DMS 273 (cell line): ENCODE data around the gene HSP90AB1.

ENCODE experiments used
- DNase-seq: peaks from one replicate; lab custom pipeline; 2025; ENCODE audit not compliant: unreplicated experiment; lab: John Stamatoyannopoulos, UW

The HSP90AB1 gene

DNA sequence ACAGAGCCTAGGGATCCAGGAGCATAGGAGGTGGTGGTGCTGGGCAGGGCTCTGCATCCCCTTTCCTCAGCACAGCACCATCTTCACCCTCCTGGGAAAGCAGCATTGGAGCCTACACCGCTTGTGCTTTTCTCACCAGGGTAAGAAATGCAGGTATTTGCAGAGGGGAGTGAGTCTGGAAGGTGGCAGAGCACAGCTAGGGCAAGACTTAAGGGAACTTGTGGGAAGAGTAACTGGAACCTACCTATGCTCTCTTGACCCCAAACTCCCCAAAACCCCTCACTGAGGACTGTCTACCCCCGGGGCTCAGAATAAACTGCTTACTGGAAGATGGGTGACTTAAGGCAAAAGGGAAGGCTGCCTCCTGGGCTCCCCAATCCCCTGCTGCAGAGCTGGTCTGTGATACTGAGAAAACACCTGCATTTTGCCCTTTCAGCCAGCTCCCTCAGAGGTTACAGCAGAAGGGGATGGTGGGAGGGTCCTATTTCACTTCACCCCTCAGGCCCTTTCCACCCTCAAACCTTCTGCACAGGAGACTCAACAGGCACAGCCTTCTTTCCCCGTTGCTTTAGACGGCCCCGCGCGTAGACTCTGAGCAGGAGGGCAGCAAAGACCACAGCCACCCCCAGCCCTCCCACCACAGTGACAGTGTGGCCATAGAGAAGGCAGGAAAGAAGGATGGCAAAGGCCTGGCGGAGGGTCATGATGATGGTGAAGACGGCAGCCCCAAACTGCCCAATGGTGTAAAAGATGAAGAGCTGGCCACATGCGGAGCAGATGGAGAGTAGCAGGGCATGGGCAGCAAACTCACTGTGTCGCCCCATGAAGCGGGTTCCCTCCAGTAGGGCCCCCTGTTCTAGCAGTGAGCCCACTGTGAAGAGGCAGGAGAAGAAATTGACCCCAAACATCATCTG, 7.5 kb downstream of the HSP90AB1 start:
- no peak for DNase-seq

DNA sequence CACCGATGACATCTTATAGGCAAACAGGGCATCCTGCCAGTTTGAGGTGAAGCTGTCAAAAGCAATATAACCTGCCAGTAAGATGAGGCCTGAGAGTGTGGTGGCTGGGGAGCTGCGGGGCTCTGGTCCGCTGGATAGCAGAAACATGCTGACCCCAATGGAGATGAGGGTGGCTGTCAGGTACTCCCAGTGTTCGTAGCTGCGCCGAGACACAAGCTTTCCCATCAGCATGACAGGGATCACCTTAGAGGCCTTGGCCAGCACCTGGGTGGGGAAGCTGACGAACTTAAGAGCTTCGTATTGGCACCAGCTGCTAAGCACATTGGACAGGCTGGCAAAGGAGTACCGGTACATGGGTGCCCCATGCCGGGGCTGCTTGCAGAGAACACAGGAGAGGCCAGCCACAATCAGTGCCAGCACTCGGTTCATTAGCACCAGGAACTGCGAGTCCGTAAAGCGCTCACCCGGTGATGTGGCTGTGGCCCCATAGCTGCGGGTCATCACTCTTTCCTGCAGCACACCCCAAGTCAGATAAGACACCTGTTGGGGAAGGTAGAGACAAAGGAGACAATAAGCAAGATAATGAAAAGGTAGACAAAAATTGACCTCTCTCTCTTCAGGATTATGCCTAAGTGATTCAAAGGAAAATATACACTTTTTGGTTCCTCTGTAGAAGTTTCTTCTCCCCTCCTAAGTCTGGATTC, 8.4 kb downstream of the HSP90AB1 start:
- peak; percentile 85 for DNase-seq

DNA sequence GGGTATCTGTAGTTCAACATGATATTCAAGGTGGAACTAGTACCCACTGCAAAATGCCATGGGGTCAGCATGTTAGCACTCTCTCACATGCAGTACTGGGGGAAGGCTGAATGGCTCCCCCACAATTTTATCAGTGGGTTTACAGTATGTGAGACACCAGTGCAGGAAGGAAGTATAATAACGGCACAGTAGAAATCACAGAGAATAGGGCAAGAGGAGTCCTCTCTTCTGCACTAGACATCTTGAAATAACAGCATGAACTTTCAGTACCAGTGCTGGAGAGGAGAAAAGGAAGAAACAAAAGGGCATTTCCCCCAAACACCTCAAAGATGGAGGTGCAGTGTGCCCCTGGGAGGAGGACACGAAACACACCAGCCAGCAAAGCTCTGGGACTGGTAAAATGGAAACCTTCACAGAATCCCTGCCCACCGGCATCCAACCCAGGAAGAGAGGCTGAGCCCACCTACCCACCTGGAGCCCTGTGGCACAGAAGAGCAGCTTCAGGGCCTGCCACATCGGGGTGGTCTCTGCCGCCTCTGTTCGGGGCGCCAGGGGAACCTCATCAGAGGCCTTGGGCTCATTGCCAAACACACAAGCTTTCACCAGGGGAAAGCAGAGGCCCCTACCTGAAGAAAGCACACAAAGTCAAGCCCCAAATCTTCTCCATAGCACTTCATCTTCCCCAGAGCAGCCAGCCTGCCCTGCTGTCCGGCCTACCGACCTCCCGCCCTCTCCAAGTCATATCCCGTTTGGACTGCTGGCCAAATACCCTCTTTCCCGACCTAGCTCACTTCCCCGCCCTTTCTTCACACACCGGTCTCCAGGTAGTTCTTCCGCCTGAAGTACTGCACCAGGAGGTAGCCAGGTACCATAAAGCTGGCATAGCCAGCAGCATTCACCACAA, 9.2 kb downstream of the HSP90AB1 start:
- DNase-seq, result peak; percentile 78

DNA sequence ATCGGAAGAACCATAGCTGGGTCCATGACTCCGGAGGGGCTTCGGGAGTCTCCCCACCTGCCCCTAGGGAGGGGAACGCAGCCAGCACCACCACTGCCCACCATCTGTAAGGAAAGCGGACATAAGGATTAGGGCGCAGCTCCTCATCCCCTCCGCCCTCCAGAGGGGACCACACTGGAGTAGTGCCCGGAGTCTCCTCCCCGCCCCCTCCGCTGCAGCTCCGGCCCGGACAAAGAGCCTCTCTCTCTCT, 9.8 kb downstream of the HSP90AB1 start:
- DNase-seq, result no peak

DNA sequence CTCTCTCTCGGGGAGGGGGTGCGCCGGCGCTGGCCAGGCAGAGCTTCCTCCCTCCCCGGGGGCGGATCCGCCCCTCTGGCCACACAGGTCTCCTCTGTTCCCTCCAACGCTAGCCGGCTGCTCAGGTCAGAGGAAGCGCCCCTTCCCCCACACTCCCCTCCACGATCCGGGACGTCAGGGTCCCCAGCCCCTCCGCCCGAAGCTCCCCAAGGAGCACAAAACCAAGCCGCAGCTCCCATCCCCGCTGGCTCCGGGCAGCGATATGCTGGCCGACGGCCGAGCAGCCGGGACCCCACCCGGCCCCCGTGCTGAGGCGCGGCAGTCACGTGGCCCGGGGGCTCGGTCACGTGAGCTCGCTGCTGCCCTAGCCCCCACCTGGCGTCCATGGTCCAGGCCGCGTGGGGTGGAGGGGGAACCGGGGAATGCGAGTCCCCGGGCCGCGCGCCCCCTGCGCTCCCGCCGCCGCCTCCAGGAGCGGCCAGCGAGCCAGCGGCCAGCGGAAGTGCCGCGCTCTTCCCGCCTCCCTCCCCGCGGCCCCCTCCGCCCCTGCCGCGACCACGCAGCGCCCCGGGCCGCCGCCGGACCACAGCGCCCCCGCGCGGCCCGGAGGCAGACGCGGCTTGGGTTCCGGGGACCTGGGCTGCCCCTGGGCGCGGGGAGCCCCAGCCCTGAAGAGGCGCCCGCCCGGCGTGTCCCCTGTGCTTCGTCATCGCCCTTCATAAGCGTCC, 10.3 kb downstream of the HSP90AB1 start, which contains the start of gene SLC35B2:
SLC35B2 (minus strand) TSS at position 504 of the 728 bp plus-strand sequence; CDS start at position 386, 118 bp downstream.
- DNase-seq, result peak; percentile 93

DNA sequence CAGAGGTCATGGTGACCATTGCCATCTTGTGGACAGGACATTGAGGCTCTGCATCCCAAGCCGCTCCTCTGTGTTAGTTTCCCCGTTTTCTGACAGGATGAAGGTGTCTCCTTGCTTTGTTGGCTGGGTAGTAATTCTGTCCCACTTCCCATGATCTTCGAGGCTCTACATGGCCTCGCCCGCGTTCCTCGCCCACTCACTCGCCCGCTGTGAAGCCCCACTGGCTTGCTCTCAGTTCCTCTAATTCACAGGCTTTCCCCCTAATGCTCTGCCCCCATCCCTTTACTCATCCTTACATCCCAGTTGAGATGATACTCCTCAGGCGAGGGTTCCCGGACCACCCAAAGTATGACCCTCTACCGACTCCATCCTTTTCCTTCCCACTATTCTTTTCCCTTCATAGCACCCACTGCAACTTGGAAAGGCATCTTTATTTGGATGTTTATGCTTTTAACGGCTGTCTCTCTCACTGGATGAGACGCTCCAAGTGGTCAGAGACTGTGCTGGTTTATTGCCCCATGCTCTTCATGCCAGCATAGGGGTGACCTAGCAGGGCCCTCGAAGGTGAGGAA, 10.9 kb downstream of the HSP90AB1 start:
- DNase-seq, result no peak

DNA sequence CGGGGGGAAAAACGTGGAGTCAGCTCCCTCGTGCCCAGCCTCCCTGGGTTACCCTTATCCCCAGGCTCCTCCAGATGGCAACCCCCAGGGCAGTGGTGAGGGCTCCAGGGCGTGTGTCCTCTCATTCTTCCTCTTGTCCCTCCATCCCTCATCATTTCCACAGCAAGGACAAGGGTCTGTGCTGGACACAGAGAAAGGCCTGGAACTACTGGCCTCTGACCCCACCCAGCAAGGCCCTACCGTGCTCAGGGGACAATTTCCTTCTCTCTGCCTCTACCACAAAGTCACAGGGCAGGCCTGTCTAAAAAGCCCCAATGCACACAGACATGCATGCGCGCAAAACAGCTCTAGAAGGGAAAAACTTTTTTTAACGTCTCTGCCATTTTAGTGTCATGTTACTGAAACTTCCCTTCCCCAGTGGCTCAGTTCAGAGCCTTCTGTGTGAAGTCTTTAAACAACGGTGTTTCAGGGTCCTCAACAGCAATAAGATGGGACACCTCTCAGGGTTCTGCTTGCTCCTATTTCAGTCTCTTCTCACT, 11.5 kb downstream of the HSP90AB1 start:
- DNase-seq, result no peak

DNA sequence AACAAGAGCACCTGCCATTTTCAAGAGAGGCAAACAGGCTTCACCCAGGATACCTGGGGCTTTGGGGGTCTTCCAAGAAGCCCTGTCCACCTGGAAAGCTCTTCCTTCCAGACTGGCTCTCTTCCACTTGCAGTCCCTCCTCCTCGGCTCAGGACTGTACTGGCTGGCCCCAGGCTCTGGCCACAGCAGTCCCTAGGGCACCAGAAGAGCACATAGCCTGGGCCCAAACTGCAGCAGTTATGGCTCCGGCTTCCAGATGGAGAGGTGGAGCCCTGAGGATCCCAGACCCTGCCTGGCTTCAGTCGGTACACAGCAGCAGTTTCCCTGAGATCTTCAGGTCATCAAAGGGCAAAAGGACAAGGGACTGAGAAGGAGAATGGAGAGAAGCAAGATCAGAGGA, 12.0 kb downstream of the HSP90AB1 start:
- no peak for DNase-seq

DNA sequence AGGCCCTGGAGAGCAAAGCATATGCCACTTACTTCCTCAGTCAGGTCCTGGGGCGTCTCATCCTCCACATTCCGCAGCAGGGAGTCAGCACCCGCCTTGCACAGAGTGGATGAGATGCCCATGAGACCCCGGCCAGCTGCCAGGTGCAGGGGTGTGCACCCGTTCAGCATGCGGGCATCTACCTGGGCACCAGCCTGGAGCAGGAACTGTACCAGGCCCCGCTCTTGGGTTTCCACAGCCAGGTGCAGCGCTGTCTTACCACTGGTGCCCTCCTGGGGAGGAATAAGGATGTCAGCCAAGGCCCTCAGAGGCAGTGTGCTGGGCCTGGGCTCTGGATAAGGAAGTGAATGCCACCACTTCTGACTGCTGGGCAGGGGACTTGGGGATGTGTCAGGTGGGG, 13.1 kb downstream of the HSP90AB1 start:
- no peak for DNase-seq

DNA sequence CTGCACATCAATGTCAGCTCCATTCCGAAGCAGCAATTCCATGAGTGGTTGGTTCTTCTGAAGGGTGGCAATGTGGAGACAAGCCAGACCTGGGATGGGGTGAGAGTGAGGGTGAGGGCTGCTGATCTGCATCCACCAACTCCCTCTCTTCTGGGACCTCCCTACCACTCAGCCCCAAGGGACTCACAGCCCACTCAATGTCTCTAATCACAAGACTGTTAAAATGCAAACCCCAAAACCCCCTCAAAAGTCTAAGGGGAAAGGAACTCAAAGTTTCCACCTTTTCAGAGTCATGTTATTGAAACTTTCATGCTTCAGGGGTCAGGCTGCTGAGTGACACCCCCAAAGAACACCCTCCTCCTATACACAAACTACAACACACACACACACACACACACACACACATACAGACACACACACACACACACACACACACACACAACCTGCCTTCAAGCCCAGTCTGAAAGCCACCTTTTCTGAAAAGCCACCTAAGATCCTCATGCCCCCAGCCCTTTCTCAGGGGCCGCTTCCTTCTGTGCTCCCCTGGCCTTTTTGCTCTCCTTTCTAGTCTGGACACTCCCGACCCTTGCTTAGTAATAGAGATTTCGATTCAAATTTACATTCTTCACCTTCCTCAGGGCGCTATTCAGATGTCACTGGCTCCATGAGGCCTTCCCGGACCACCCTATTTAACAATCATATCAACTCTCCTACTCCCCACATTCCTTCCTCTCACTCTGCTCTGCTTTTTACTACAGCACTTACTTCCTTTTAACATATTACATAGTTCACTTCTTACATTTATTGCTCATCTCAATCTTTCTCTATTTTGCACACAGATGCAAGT, 13.8 kb downstream of the HSP90AB1 start:
- DNase-seq, result no peak

DNA sequence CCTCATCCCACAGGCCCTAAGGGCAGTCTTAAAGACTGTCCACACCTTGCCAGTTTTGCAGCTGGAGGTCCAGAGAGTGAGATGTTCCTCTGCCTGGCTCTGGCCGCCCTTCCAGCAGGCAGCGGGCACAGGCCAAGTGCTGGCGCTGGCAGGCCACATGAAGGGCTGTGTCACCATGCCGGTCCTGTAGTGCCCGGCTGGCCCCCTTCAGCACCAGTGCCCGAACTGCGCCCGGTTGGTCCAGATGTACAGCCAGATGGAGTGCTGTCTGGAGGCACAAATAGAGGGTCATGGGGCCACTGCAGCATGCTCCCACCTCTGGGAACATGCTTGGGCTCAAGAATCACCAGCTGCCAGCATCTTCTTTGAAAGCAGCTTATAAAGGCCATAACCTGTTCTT, 14.7 kb downstream of the HSP90AB1 start:
- DNase-seq, result peak; percentile 73

DNA sequence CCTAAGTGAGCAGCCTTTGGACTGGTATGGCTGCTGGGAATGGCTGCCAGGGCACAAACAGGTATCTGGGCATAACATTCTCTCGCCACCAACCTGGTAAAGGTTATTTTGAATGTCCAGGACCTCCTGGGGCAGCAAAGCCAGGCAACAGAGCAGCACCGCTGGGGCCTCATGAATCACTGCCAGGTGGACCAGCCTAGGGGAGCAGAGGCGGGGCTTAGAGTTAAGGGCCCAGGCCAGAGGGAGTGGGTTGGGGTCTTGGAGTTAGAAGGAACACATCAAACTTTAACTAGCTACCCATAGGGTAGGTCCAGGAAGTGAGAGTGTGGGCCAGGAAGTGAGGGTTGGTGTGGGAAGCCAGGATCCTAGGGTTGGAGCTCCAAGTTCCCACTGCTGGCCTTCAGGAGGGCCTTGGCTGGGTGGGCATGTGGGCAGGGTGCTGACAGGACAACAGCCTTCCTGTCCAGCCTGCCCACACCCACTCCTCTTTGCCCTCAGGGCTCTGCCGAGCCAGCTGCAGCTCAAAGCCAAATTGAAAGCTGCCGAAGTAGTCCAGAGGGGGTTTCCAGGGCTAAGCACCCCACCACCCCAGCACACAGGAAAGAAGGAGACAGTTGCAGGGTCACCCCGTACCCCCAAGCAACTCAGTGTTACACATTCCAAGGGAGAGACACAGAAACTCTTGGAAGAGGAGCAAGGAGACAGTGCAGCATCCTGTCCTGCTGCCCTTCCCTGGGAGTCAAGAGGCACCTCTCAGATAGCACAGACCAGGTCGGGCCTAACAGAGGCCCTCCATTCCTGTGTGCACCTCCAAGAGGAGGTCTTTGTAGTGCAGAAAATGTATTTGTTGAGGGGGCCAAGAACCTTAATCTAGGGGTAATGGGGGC, 15.8 kb downstream of the HSP90AB1 start:
- DNase-seq, result no peak

DNA sequence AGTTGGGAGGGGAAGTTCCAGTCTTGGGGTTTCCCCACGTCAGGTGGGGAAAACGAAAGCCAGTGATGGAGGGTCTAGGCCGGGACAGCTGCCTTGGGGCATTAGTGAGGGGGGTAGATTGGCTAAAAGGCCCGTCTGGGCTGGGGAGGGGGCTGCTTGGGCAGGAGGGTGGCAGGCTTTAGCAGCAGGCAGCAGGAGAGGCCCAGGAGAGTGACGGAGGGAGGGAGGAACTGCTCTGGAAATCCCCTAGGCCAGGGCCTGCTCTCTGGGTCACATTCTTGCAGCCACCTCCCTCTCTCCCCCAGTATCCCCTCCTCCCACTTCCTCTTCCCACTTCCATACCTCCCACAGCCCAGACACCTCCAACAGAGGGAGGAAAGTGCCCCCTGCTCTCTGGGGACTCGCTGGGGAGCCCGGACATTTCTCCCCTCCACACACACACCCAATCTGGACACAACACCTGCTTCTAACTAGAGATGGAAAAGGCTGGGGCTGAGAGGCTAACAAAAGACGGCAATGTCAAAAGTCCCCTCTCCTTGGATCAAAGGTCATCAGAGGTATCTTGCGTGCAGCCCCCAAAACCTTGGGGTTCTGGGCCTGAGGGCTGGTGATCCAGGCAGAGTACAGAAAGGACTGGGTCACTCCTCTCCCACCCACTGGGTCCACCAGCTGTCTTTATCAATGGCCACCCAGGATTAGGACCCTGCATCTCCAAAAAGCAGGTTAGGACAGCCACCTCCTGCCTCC, 16.6 kb downstream of the HSP90AB1 start:
- DNase-seq, result no peak

DNA sequence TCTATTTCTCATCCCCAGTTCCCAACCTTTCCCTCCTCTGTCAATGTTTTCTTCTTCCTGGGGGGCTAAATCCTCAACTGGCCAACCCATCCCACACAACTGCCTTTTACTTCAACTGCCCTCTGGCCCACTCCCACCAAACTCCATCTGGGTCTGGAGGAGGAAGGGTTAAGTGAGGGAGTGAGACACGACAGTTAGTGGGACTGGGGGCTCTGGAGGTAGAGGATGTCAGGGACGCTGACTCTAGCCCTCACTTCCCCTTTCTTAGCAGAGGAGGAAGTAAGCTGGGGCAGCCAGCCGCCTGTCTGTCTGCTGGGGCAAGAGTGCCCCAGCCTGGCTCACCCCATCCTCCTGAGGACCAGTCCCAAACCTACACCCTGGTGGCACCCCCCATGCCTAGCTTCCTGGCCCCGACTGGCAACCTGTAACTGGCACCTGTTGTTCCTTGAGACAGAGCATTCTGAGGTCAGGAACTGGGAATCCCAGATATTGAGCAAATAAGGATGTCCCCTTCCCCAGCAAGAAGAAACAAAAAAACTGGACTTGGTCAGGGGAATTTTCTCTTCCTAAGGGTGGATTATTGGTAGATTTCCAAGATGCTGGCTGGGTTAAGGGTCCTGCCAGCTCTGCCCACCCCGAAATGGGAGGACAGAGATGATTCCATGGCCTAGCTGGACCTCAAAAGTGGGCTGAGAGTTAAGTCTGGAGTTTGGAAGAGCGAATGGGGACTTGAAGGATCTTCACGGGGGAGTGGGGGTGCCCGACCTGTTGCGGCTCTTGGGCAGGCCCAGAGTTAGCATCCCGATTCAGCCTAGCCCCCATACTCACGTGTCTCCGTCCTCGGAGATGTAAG, 17.5 kb downstream of the HSP90AB1 start:
- DNase-seq, result no peak

DNA sequence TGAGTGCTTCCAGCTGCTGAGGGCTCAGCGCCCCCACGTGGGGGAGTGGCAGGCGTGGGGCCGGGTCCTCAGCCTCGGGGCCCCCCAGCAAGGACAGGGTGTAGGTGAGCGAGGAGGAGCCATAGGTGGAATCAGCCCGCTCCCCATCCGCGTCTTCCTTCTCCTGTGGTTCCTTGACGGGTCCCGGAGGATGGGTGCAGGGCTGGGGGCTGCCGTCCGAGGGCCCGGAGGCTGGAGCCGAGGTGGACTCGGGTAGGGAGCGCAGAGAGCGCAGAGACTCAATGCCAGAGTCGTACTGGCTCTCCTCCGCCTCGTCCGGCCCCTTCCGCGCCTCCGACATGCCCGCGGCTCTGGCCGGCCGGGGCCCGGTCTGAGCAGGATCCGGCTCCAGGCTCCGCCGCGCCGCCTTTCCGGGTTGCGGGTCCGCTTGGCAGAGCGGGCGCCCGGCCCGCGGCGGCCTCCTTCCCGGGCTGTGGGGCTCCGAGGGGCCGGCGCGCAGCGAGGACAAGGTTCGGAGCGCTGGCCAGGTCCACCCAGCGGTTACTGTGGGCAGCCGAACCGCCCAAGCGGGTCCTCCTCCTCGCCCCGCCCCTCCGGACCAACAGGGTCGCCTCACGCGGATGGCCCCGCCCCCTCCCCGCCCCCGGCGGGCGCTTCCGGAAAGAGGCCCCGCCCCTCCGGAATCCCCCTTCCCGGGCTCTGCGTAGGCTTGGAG, 18.3 kb downstream of the HSP90AB1 start, which contains the start of gene NFKBIE:
NFKBIE (minus strand) TSS at position 545 of the 715 bp plus-strand sequence; CDS start at position 340, 205 bp downstream.
- peak; percentile 93 for DNase-seq

DNA sequence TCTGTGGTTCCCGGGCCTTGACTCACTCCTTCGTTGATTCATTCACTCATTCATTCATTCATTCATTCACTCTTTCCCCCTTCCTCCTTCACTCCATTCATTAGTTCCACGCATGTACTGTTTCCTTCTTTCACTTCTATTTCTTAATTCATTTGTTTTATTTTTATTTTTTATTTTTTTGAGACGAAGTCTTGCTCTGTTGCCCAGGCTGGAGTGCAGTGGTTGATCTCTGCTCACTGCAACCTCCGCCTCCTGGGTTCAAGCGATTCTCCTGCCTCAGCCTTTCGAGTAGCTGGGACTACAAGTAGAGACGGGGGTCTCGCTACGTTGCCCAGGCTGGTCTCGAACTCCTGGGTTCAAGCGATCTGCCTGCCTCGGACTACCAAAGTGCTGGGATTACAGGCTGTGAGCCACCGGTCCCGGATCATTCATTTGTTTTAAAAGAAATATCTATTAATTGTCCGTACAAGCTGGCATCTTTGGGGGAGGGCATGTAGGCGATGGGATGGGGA, 18.9 kb downstream of the HSP90AB1 start:
- no peak for DNase-seq
